Brain microvascular endothelial cell (primary cell): ENCODE measurements around the gene IRF1.

Experiments
- DNase-seq: peaks from one replicate; pipeline ENCODE4 v3.0.0-alpha.2; 2020
- H3K27ac ChIP-seq: fragments of 250-450 bp; sonication (Bioruptor Pico); 2 replicates; pipeline ENCODE4 v1.5.1; 2020; ENCODE audit warnings: mild to moderate bottlenecking, moderate library complexity
- H3K27me3 ChIP-seq: fragments of 250-450 bp; sonication (Bioruptor Pico); replicated peaks from 2 replicates; pipeline ENCODE4 v1.5.1; 2020; ENCODE audit warnings: mild to moderate bottlenecking
- H3K36me3 ChIP-seq: fragments of 250-450 bp; sonication (Bioruptor Pico); replicated peaks from 2 replicates; pipeline ENCODE4 v1.5.1; 2020; ENCODE audit warnings: mild to moderate bottlenecking
- H3K4me3 ChIP-seq: 2 replicates; pipeline ENCODE4 v1.5.1; 2011; ENCODE audit warnings: low read depth, mild to moderate bottlenecking, control low read depth, low read length, moderate library complexity
- CTCF ChIP-seq: IDR thresholded peaks from 2 replicates; pipeline ENCODE4 v1.5.1; 2011; ENCODE audit warnings: low read depth, mild to moderate bottlenecking, moderate library complexity, low read length, control low read depth, inconsistent platforms; ENCODE audit errors: missing control alignments
- in situ Hi-C: cut with HindIII; loops from 2 replicates; pipeline ENCODE4 v1.10.0; 2017; ENCODE audit warnings: low sequenced_read_pairs, low pct_ligation_motif_present

IRF1 gene

DNA sequence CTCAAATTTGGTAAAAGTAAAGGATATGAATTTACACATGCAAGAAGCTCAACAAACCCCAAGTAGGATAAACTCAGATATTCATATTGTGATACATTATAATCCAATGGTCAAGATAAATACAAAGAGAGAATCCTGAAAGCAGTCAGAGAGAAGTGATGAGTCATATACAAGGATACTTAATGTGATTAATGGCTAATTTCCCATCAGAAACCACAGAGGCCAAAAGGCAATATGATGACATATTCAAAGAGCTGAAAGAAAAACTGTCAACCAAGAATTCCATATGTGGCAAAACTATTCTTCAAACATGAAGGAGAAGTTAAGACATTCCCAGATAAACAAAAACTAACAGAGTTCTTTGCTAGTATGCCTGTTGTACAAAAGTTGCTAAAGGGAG is 19.5 kb upstream of the IRF1 start:
- no peak overlapping the region for H3K4me3 ChIP-seq
- no peaks in the 10 kb centered on the region for H3K27me3 ChIP-seq
- peak overlapping the region; percentile 46 for H3K27ac ChIP-seq
- DNase-seq: peak; percentile 70
- in situ Hi-C loops: no loop called here
- no peak for TF ChIP-seq CTCF
- no peaks in the 10 kb centered on the region for H3K36me3 ChIP-seq

DNA sequence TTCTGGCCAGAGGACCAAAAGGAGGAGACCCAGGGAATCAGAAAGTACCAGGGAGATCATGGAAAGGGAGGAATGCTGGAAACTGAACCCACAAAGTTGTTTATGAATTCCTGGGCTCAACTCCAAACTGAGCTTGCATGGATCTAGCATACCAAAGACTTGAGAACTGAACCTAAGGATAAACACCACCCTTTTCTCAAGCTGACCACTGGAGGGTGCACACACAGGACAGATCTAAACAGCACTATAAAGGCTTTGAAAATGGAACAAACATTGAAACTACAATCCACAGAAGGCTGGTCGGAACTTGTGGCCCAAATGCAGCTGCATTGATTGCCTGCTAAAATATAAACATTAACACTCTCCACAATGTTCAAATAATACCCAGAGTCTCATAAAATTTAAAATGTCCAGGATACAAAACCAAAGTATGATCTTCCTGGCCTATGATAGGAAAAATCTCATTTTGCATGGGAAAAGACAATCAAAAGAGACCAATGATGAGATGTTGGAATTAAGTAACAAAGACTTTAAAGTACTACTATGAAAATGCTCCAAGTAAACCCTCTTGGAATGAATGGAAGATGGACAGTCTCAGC is 15.6 kb upstream of the IRF1 start:
- TF ChIP-seq CTCF: peak; percentile 81

GRCh38 chr5:132505641-132506040 is 15.1 kb upstream of the IRF1 start:
- in situ Hi-C loops: no loop called here
- Histone ChIP-seq H3K27me3 (no peaks in the 10 kb centered on the region), H3K4me3 (no peak overlapping the region), H3K27ac (peak overlapping the region; percentile 55), H3K36me3 (no peaks in the 10 kb centered on the region)
- no peak for DNase-seq
- no peak for TF ChIP-seq CTCF

More for the DNA sequence above, 15.6 kb upstream of the IRF1 start:
- no peaks in the 10 kb centered on the region for H3K36me3 ChIP-seq
- peak; percentile 87 for DNase-seq
- no peaks in the 10 kb centered on the region for H3K27me3 ChIP-seq
- no peak overlapping the region for H3K4me3 ChIP-seq
- peak overlapping the region; percentile 55 for H3K27ac ChIP-seq
- in situ Hi-C loops: no loop called here

DNA sequence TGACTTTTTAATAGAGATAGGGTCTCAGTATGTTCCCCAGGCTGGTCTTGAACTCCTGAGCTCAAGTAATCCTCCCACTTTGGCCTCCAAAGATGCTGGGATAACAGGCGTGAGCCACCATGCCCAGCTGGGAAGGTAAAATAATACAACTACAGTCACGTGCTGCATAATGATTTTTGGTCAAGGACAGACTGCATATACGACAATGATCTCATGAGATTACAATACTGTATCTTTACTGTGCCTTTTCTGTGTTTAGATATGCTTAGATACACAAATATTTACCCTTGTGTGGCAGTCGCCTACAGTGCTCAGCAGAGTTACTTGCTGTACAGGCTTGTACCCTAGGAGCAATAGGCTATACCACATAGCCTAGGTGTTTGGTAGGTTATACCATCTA is 14.2 kb upstream of the IRF1 start:
- in situ Hi-C loops: no loop called here
- DNase-seq: no peak
- Histone ChIP-seq H3K4me3 (no peak overlapping the region), H3K36me3 (no peaks in the 10 kb centered on the region), H3K27ac (no peak overlapping the region), H3K27me3 (no peaks in the 10 kb centered on the region)
- no peak for TF ChIP-seq CTCF

GRCh38 chr5:132503244-132503643 is 12.7 kb upstream of the IRF1 start:
- in situ Hi-C loops: no loop called here

More at GRCh38 chr5:132503244-132503643, 12.7 kb upstream of the IRF1 start:
- DNase-seq: no peak
- no peak for TF ChIP-seq CTCF
- Histone ChIP-seq H3K4me3 (no peak overlapping the region), H3K27me3 (no peaks in the 10 kb centered on the region), H3K27ac (no peak overlapping the region), H3K36me3 (no peaks in the 10 kb centered on the region)
